Liver (tissue), 9 donors: ENCODE data around the gene MINAR1. TPM values are rescaled to one million over a fixed set of nuclear protein-coding genes. Genes with fewer than 3 reads are reported as not detected.

Experiments used
- DNase-seq: peaks from one replicate; pipeline ENCODE4 v3.0.0-alpha.2; 2017; ENCODE audit warnings: low spot score
- H3K27ac ChIP-seq, 2 donors: one replicate each; pipeline ENCODE4 v1.7.0; 2013; ENCODE audit warnings: inconsistent platforms in 2 of 2, low read length in 2 of 2, control low read depth in 1 of 2, low read depth in 1 of 2, mild to moderate bottlenecking in 1 of 2
- H3K27me3 ChIP-seq, 4 donors: one replicate each; pipeline versions ENCODE4 v1.6.1 to v1.7.0; 2013; ENCODE audit warnings: low read length in 3 of 4, inconsistent platforms in 1 of 4, mild to moderate bottlenecking in 1 of 4, moderate library complexity in 1 of 4; ENCODE audit not compliant: control insufficient read depth in 4 of 4, insufficient read depth in 4 of 4
- H3K36me3 ChIP-seq, 4 donors: one replicate each; pipeline versions ENCODE4 v1.6.1 to v1.7.0; 2013; ENCODE audit warnings: low read length in 3 of 4, mild to moderate bottlenecking in 3 of 4, low read depth in 1 of 4, moderate library complexity in 1 of 4; ENCODE audit not compliant: control insufficient read depth in 4 of 4, insufficient read depth in 3 of 4
- H3K4me1 ChIP-seq, 4 donors: one replicate each; pipeline versions ENCODE4 v1.6.1 to v1.7.0; 2013; ENCODE audit warnings: low read length in 3 of 4, mild to moderate bottlenecking in 3 of 4, moderate library complexity in 1 of 4; ENCODE audit not compliant: control insufficient read depth in 4 of 4, insufficient read depth in 4 of 4
- H3K4me3 ChIP-seq, 3 donors: one replicate each; pipeline versions ENCODE4 v1.6.1 to v1.7.0; 2013; ENCODE audit warnings: low read length in 3 of 3, control low read depth in 1 of 3, low read depth in 1 of 3, mild to moderate bottlenecking in 1 of 3
- H3K9ac ChIP-seq, 2 donors: one replicate each; pipeline ENCODE4 v1.7.0; 2013; ENCODE audit warnings: low read length in 2 of 2, mild to moderate bottlenecking in 2 of 2, moderate library complexity in 2 of 2, control low read depth in 1 of 2, low read depth in 1 of 2
- H3K9me3 ChIP-seq, 4 donors: one replicate each; pipeline versions ENCODE4 v1.6.1 to v1.7.0; 2013; ENCODE audit warnings: low read length in 3 of 4; ENCODE audit not compliant: control insufficient read depth in 4 of 4
- EGR1 ChIP-seq, 2 donors: IDR thresholded peaks; 2 replicates each; pipeline ENCODE4 v1.6.1; 2016 to 2018; ENCODE audit warnings: antibody characterized with exemption in 2 of 2, low read depth in 2 of 2
- FOXA2 ChIP-seq: IDR thresholded peaks from 2 replicates; pipeline ENCODE4 v1.6.1; 2016; ENCODE audit warnings: antibody characterized with exemption
- GABPA ChIP-seq, 2 donors: IDR thresholded peaks in 1 of 2; conservative IDR thresholded peaks in 1 of 2; 2 replicates each; pipeline ENCODE4 v1.6.1; 2016; ENCODE audit warnings: antibody characterized with exemption in 2 of 2, mild to moderate bottlenecking in 1 of 2, moderate library complexity in 1 of 2
- HNF4A ChIP-seq, 2 donors: conservative IDR thresholded peaks; 2 replicates each; pipeline ENCODE4 v1.6.1; 2016; ENCODE audit warnings: antibody characterized with exemption in 2 of 2, mild to moderate bottlenecking in 2 of 2
- HNF4G ChIP-seq: IDR thresholded peaks from 2 replicates; pipeline ENCODE4 v1.6.1; 2016; ENCODE audit warnings: antibody characterized with exemption
- NR2F2 ChIP-seq: IDR thresholded peaks from 2 replicates; pipeline ENCODE4 v1.6.1; 2016; ENCODE audit warnings: antibody characterized with exemption
- RAD21 ChIP-seq, 2 donors: IDR thresholded peaks; 2 replicates each; pipeline ENCODE4 v1.6.1; 2016; ENCODE audit warnings: antibody characterized with exemption in 2 of 2, mild to moderate bottlenecking in 2 of 2
- RXRA ChIP-seq, 2 donors: IDR thresholded peaks; 2 replicates each; pipeline ENCODE4 v1.6.1; 2017 to 2018; ENCODE audit warnings: antibody characterized with exemption in 2 of 2, mild to moderate bottlenecking in 1 of 2
- SP1 ChIP-seq: IDR thresholded peaks from 2 replicates; pipeline ENCODE4 v1.6.1; 2018; ENCODE audit warnings: antibody characterized with exemption, mild to moderate bottlenecking
- TAF1 ChIP-seq: conservative IDR thresholded peaks from 2 replicates; pipeline ENCODE4 v1.6.1; 2016; ENCODE audit warnings: antibody characterized with exemption, mild to moderate bottlenecking
- YY1 ChIP-seq: IDR thresholded peaks from 2 replicates; pipeline ENCODE4 v1.6.1; 2016; ENCODE audit warnings: antibody characterized with exemption, mild to moderate bottlenecking
- WGBS: extraction: QIAGEN DNeasy Blood & Tissue Kit; methylation state at CpG from one replicate; pipeline ENCODE4 v1.1.7; 2013; 5-methylcytosine and 5-hydroxymethylcytosine counted together
- polyA plus RNA-seq, 2 donors: library from polyadenylated mRNA; stranded (reverse) in 1 of 2; unstranded in 1 of 2; fragments of 200-250 nt in 1 of 2; fragments of >200 nt in 1 of 2; fragmentation: Nextera tagmentation in 1 of 2; extraction: Ambion mirVana in 1 of 2; gene quantifications; one replicate each; pipeline versions ENCODE4 v1.2.1 to v1.2.3, GENCODE V29; 2013 to 2015
- total RNA-seq, 2 donors: library from RNA; depleted of rRNA; stranded (reverse); fragments of >200 nt; gene quantifications; one replicate each; pipeline ENCODE4 v1.2.3, GENCODE V29; 2014
- TF ChIP-seq, protein P1 (sequence below): IDR thresholded peaks from 2 replicates; pipeline ENCODE4 v1.6.1; 2016; ENCODE audit warnings: antibody characterized with exemption
- TF ChIP-seq, protein P2 (sequence below): IDR thresholded peaks from 2 replicates; pipeline ENCODE4 v1.6.1; 2016; ENCODE audit warnings: antibody characterized with exemption
- TF ChIP-seq, protein P3 (sequence below): fragments of 150-350 bp; IDR thresholded peaks from 2 replicates; pipeline ENCODE4 v1.5.1; 2017; ENCODE audit warnings: improper control_type of control experiment, low read depth, low read length; ENCODE audit not compliant: missing input control
- TF ChIP-seq, protein P4 (sequence below): IDR thresholded peaks from 2 replicates; pipeline ENCODE4 v1.6.1; 2016; ENCODE audit warnings: antibody characterized with exemption
- TF ChIP-seq, protein P5 (sequence below): IDR thresholded peaks from 2 replicates; pipeline ENCODE4 v1.6.1; 2016; ENCODE audit warnings: antibody characterized with exemption, mild to moderate bottlenecking
- donor health status: healthy.
- donor health status: healthy.
- donor health status: healthy.
- donor health status: healthy.
- donor health status: healthy.

Gene MINAR1
- total and polyA plus RNA-seq, 4 donors, result 0.01 to 0.14 (median 0.07) TPM

DNA sequence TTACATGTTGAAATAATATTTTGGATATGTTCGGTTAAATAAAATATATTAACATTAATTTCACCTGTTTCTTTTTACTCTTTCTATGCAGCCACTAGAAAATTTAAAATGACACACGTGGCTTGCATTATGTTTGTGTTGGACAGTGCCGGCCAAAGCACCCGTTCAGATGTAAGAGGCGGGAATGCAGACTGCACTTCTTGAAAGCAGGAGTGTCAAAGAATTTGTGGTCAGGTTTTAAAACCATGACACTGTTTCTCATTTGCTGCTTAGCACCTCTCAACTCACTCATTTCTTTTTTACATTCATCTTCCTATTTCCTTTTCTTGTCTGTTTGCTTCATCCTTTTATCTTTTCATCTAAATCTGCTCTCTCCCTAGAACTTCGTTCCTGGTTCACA is 35.3 kb upstream of the MINAR1 start:
- WGBS, result 83% methylated on average over 6 of the region's 6 CpGs
- Histone ChIP-seq H3K36me3 (no peaks in the 10 kb centered on the region), H3K4me1 (no peaks in the 10 kb centered on the region), H3K9me3 (no peaks in the 10 kb centered on the region), H3K9ac (no peak overlapping the region), H3K27ac (no peak overlapping the region), H3K4me3 (no peak overlapping the region), H3K27me3 (no peaks in the 10 kb centered on the region)
- no peak for DNase-seq
- TF ChIP-seq HNF4G, result no peak
- TF ChIP-seq TAF1, result no peak
- TF ChIP-seq, protein P1, sequence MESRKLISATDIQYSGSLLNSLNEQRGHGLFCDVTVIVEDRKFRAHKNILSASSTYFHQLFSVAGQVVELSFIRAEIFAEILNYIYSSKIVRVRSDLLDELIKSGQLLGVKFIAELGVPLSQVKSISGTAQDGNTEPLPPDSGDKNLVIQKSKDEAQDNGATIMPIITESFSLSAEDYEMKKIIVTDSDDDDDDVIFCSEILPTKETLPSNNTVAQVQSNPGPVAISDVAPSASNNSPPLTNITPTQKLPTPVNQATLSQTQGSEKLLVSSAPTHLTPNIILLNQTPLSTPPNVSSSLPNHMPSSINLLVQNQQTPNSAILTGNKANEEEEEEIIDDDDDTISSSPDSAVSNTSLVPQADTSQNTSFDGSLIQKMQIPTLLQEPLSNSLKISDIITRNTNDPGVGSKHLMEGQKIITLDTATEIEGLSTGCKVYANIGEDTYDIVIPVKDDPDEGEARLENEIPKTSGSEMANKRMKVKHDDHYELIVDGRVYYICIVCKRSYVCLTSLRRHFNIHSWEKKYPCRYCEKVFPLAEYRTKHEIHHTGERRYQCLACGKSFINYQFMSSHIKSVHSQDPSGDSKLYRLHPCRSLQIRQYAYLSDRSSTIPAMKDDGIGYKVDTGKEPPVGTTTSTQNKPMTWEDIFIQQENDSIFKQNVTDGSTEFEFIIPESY, result no peak
- no peak for TF ChIP-seq NR2F2
- TF ChIP-seq HNF4A (conservative IDR thresholded peaks at IDR 0.05), result no peak
- TF ChIP-seq, protein P2, sequence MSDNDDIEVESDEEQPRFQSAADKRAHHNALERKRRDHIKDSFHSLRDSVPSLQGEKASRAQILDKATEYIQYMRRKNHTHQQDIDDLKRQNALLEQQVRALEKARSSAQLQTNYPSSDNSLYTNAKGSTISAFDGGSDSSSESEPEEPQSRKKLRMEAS, result no peak
- no peak for TF ChIP-seq GABPA (IDR thresholded peaks at IDR 0.05 in 1 of 2, conservative IDR thresholded peaks at IDR 0.05 in 1 of 2)
- no peak for TF ChIP-seq YY1
- TF ChIP-seq SP1, result no peak
- TF ChIP-seq, protein P3, sequence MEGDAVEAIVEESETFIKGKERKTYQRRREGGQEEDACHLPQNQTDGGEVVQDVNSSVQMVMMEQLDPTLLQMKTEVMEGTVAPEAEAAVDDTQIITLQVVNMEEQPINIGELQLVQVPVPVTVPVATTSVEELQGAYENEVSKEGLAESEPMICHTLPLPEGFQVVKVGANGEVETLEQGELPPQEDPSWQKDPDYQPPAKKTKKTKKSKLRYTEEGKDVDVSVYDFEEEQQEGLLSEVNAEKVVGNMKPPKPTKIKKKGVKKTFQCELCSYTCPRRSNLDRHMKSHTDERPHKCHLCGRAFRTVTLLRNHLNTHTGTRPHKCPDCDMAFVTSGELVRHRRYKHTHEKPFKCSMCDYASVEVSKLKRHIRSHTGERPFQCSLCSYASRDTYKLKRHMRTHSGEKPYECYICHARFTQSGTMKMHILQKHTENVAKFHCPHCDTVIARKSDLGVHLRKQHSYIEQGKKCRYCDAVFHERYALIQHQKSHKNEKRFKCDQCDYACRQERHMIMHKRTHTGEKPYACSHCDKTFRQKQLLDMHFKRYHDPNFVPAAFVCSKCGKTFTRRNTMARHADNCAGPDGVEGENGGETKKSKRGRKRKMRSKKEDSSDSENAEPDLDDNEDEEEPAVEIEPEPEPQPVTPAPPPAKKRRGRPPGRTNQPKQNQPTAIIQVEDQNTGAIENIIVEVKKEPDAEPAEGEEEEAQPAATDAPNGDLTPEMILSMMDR, result no peak
- TF ChIP-seq EGR1 (IDR thresholded peaks at IDR 0.05; ENCODE audit: low read depth in 2 of 2), result no peak

DNA sequence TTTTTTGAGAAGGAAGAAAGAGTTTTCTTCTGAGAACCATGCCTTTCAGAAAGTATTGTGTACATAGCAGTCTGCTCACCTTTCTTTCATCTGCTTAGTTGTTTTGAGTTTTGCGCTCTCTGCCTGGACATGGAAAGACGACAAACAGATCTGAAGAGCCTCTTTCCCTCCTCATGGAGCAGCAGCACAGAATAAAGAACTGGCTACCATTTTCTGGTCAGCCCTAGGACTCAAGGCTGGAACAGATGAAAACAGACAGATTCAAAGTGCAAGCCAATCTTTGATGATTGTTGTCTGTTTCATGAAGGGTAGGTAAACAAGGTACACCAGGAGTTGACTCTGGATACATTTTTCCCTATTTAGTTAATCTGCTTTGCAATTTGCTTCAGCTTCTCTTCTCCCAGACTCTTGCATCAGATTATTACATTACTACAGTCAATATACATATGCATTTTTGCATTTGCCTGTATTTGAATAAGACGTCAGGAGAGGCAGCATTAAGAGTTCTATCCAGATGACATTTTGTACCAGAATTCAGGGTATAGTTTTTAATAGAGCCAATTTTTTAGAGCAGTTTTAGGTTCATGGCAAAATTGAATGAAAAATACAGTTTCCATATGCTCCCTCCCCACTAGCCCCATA is 34.7 kb upstream of the MINAR1 start:
- no peaks in the 10 kb centered on the region for H3K4me1 ChIP-seq
- H3K9ac ChIP-seq, result no peak overlapping the region
- H3K36me3 ChIP-seq, result no peaks in the 10 kb centered on the region
- DNase-seq, result no peak
- H3K27ac ChIP-seq, result no peak overlapping the region
- H3K4me3 ChIP-seq, result no peak overlapping the region
- H3K27me3 ChIP-seq, result no peaks in the 10 kb centered on the region
- H3K9me3 ChIP-seq, result no peaks in the 10 kb centered on the region
- 88% methylated on average over 3 of the region's 3 CpGs for WGBS
- TF ChIP-seq HNF4A (conservative IDR thresholded peaks at IDR 0.05), result no peak
- TF ChIP-seq RAD21 (IDR thresholded peaks at IDR 0.05), result no peak
- TF ChIP-seq, protein P2, result no peak
- TF ChIP-seq, protein P4, sequence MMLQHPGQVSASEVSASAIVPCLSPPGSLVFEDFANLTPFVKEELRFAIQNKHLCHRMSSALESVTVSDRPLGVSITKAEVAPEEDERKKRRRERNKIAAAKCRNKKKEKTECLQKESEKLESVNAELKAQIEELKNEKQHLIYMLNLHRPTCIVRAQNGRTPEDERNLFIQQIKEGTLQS, result no peak
- no peak for TF ChIP-seq FOXA2
- no peak for TF ChIP-seq YY1
- TF ChIP-seq RXRA (IDR thresholded peaks at IDR 0.05), result no peak
- TF ChIP-seq, protein P1, result no peak
- TF ChIP-seq HNF4G, result no peak
- no peak for TF ChIP-seq TAF1
- no peak for TF ChIP-seq EGR1 (IDR thresholded peaks at IDR 0.05; ENCODE audit: low read depth in 2 of 2)
- TF ChIP-seq, protein P5, sequence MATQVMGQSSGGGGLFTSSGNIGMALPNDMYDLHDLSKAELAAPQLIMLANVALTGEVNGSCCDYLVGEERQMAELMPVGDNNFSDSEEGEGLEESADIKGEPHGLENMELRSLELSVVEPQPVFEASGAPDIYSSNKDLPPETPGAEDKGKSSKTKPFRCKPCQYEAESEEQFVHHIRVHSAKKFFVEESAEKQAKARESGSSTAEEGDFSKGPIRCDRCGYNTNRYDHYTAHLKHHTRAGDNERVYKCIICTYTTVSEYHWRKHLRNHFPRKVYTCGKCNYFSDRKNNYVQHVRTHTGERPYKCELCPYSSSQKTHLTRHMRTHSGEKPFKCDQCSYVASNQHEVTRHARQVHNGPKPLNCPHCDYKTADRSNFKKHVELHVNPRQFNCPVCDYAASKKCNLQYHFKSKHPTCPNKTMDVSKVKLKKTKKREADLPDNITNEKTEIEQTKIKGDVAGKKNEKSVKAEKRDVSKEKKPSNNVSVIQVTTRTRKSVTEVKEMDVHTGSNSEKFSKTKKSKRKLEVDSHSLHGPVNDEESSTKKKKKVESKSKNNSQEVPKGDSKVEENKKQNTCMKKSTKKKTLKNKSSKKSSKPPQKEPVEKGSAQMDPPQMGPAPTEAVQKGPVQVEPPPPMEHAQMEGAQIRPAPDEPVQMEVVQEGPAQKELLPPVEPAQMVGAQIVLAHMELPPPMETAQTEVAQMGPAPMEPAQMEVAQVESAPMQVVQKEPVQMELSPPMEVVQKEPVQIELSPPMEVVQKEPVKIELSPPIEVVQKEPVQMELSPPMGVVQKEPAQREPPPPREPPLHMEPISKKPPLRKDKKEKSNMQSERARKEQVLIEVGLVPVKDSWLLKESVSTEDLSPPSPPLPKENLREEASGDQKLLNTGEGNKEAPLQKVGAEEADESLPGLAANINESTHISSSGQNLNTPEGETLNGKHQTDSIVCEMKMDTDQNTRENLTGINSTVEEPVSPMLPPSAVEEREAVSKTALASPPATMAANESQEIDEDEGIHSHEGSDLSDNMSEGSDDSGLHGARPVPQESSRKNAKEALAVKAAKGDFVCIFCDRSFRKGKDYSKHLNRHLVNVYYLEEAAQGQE, result no peak
- TF ChIP-seq NR2F2, result no peak
